BJ (cell line): ENCODE data around the gene GNPTAB. TPM values are rescaled to one million over a fixed set of nuclear protein-coding genes. Genes with fewer than 3 reads are reported as not detected.

ENCODE experiments used
- CTCF ChIA-PET: fragments of 350-600 bp; formaldehyde crosslinking; extraction: SDS; loops from one replicate; lab custom pipeline; 2021; ENCODE audit warnings: antibody characterized with exemption, inconsistent platforms; lab: Yijun Ruan, JAX
- POLR2A ChIA-PET: fragments of 300-600 bp; sonication (Branson Sonifier 250); formaldehyde crosslinking; extraction: SDS; loops from one replicate; lab custom pipeline; 2021; ENCODE audit warnings: antibody characterized with exemption; lab: Charles Lee
- DNase-seq: peaks from one replicate; pipeline ENCODE4 v3.0.0-alpha.2; 2011; ENCODE audit warnings: low read depth
- H3K27me3 ChIP-seq: 2 replicates; pipeline ENCODE4 v1.6.0; 2011; ENCODE audit warnings: low read length; ENCODE audit not compliant: control insufficient read depth, insufficient read depth
- H3K36me3 ChIP-seq: 2 replicates; pipeline ENCODE4 v1.5.1; 2011; ENCODE audit warnings: low read length; ENCODE audit not compliant: control insufficient read depth, insufficient read depth
- H3K4me3 ChIP-seq: 2 replicates; pipeline ENCODE4 v1.5.1; 2011; ENCODE audit warnings: low read depth, mild to moderate bottlenecking, control low read depth, low read length
- polyA plus RNA-seq: library from polyadenylated mRNA; depleted of rRNA; stranded (reverse); fragments of >200 nt; gene quantifications from 2 replicates; pipeline ENCODE4 v1.2.3, GENCODE V29; 2011
- TF ChIP-seq, protein P1 (sequence below): IDR thresholded peaks from 2 replicates; pipeline ENCODE4 v1.5.1; 2011; ENCODE audit warnings: low read depth, mild to moderate bottlenecking, control low read depth, inconsistent platforms, low read length, moderate library complexity; ENCODE audit not compliant: insufficient read depth

The GNPTAB gene
- polyA plus RNA-seq, 1 experiment, result 20.5 TPM

DNA sequence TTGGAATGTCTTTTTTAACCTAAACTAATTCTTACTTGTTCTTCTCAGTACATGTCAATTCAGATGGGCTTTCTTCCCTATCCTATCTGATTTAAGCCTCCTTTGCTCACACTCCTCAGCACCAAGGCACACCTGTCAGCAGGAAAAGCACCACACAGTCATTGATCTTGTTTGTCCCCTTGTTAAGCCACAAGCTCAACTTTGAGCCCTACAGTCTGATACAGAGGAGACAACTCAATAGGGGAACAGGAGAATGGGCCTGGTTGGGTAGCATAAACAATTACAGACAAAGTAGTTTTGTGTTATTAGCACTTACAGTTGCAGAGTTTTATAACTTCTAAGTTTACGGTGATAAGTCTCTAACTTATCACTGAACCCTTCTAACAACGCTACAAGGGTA lies 62.0 kb downstream of the GNPTAB start:
- ChIA-PET POLR2A (no interaction called here), CTCF (interaction anchor here (0.7 to 1.7 kb wide), 4 partner anchors 9 to 1042 kb away, joined by 3 to 12 read pairs (median 4); no protein-coding TSS in a partner anchor)
- H3K4me3 ChIP-seq, result no peak overlapping the region
- peaks cover 2% of the 10 kb centered on the region; the same call in 1 of the 2 replicates for H3K36me3 ChIP-seq
- no peaks in the 10 kb centered on the region for H3K27me3 ChIP-seq
- TF ChIP-seq, protein P1, sequence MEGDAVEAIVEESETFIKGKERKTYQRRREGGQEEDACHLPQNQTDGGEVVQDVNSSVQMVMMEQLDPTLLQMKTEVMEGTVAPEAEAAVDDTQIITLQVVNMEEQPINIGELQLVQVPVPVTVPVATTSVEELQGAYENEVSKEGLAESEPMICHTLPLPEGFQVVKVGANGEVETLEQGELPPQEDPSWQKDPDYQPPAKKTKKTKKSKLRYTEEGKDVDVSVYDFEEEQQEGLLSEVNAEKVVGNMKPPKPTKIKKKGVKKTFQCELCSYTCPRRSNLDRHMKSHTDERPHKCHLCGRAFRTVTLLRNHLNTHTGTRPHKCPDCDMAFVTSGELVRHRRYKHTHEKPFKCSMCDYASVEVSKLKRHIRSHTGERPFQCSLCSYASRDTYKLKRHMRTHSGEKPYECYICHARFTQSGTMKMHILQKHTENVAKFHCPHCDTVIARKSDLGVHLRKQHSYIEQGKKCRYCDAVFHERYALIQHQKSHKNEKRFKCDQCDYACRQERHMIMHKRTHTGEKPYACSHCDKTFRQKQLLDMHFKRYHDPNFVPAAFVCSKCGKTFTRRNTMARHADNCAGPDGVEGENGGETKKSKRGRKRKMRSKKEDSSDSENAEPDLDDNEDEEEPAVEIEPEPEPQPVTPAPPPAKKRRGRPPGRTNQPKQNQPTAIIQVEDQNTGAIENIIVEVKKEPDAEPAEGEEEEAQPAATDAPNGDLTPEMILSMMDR, result no peak
- DNase-seq, result no peak

DNA sequence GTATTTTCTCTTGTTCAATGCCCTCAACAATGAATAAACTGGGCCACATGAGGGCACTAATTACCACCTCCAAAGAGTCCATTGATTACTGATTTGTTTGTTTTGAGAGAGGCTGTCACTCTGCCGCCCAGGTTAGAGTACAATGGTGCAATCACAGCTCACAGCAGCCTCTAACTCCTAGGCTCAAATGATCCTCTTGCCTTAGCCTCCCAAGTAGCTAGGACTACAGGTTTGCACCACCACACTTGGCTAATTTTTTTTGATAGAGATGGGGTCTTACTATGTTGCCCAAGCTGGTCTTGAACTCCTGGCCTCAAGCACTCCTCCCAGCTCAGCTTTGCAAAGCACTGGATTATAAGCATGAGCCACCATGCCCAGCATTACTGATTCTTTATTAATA lies 63.2 kb downstream of the GNPTAB start:
- TF ChIP-seq, protein P1, result no peak
- ChIA-PET CTCF (no interaction called here), POLR2A (no interaction called here)
- H3K27me3 ChIP-seq, result no peaks in the 10 kb centered on the region
- no peak overlapping the region for H3K4me3 ChIP-seq
- no peak for DNase-seq
- peaks cover 2% of the 10 kb centered on the region; the same call in 1 of the 2 replicates for H3K36me3 ChIP-seq

DNA sequence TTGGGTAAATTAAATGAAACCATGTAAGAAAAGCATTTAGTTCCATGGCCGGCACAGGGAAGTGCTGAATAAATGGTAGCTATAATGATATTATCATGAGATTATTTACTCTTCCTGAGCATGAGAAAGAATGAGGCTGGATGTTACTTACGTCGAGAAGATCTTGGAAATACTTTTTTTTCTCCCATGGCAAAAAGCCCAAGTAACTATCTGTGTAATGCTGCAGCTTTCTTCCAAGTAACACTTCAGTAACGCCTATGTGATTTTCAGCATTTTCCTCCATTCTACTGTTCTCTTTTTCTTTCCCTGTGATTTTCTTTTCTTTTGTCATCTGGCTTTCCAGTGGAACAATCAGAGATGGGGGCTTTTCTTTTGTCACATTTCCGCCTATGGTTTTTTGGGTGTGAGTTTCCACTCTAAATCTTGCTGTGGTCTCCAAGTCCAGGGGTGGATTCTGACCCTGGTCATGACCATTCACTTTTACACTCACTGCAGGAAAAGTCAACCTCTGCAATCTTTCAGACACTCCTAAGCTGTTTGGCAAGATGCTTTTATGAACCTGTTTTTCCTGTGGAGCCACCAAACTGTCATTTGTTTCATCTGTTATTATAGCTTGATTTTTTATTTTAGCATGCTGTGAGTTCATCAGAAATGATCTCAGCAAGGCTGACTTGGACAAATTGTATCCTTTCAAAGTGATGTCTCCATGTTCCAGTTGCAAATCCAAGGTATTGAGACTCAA lies 66.5 kb downstream of the GNPTAB start:
- TF ChIP-seq, protein P1, result no peak
- H3K36me3 ChIP-seq, result peaks cover 2% of the 10 kb centered on the region; the same call in 1 of the 2 replicates
- H3K27me3 ChIP-seq, result no peaks in the 10 kb centered on the region
- no peak for DNase-seq
- CTCF ChIA-PET, result interaction anchor here (1.9 to 2.0 kb wide), 2 partner anchors 9 to 11 kb away, joined by 5 to 6 read pairs; no protein-coding TSS in a partner anchor
- no peak overlapping the region for H3K4me3 ChIP-seq
- POLR2A ChIA-PET, result interaction anchor here (0.6 kb wide), 1 partner anchor 696 kb away, joined by 3 read pairs; no protein-coding TSS in a partner anchor

- Histone ChIP-seq H3K4me3 (no peak overlapping the region), H3K36me3 (peaks cover 3% of the 10 kb centered on the region; the same call in 1 of the 2 replicates), H3K27me3 (no peaks in the 10 kb centered on the region)
- TF ChIP-seq, protein P1, result no peak
- POLR2A ChIA-PET, result no interaction called here
- DNase-seq, result no peak
- CTCF ChIA-PET, result interaction anchor here (1.9 to 2.0 kb wide), 2 partner anchors 10 kb away, joined by 5 to 6 read pairs; no protein-coding TSS in a partner anchor
These were observed 67.4 kb downstream of the GNPTAB start for GRCh38 chr12:101763246-101763931.

GRCh38 chr12:101761781-101762180 lies 69.0 kb downstream of the GNPTAB start:
- no peaks in the 10 kb centered on the region for H3K27me3 ChIP-seq
- POLR2A ChIA-PET, result no interaction called here
- H3K36me3 ChIP-seq, result 0 out of 2 replicates have a peak, but pooled peaks cover 2% of the 10 kb centered on the region
- TF ChIP-seq, protein P1, result no peak
- DNase-seq, result no peak
- H3K4me3 ChIP-seq, result no peak overlapping the region
- CTCF ChIA-PET, result no interaction called here
